B cell (primary cell): ENCODE results near the gene RORC.
"Not testable (repeated sequence)": the region's sequence is repeated elsewhere in the genome, so short reads cannot be mapped to it uniquely, and the experiment has no call there.

Experiments used
- CTCF ChIP-seq: fragments of 200-600 bp; IDR thresholded peaks from one replicate; pipeline ENCODE4 v1.8.0; 2022; ENCODE audit warnings: antibody characterized with exemption, mild to moderate bottlenecking
- EZH2 ChIP-seq: IDR thresholded peaks from 2 replicates; pipeline ENCODE4 v1.6.1; 2012; ENCODE audit warnings: borderline replicate concordance, low read depth, mild to moderate bottlenecking, moderate library complexity, low read length; ENCODE audit not compliant: insufficient read depth, poor library complexity, severe bottlenecking

- TF ChIP-seq EZH2, CTCF: not testable (repeated sequence)
Observed at GRCh38 chr1:151769270-151769669, 62.3 kb downstream of the RORC start.
